CD4-positive, alpha-beta T cell (primary cell): ENCODE data around the gene R3HCC1L. TPM values are rescaled to one million over a fixed set of nuclear protein-coding genes. Genes with fewer than 3 reads are reported as not detected.
"Not testable (repeated sequence)": the region's sequence is repeated elsewhere in the genome, so short reads cannot be mapped to it uniquely, and the experiment has no call there.

Experiments
- ATAC-seq: fragments of 200-7000 bp; cut with Tn5 transposase; one replicate; pipeline ENCODE4 v1.10.0; 2022; ENCODE audit warnings: mild to moderate bottlenecking; ENCODE audit not compliant: poor library complexity
- CTCF ChIA-PET: fragments of 350-600 bp; sonication (Branson Sonifier 250); formaldehyde crosslinking; loops from one replicate; lab custom pipeline; 2021; ENCODE audit warnings: antibody characterized with exemption, inconsistent platforms; lab: Charles Lee
- POLR2A ChIA-PET: fragments of 350-600 bp; sonication (Branson Sonifier 250); formaldehyde crosslinking; loops from one replicate; lab custom pipeline; 2021; ENCODE audit warnings: antibody characterized with exemption, inconsistent platforms; lab: Charles Lee
- DNase-seq, 14 experiments: peaks; one replicate each; pipeline ENCODE4 v3.0.0-alpha.2; 2013 to 2020; ENCODE audit warnings: mixed read lengths in 2 of 14
- H3K27ac ChIP-seq, 2 donors: one replicate each; pipeline versions ENCODE4 v1.5.1 to v1.7.0; 2013; ENCODE audit warnings: low read length in 2 of 2, low read depth in 1 of 2, mild to moderate bottlenecking in 1 of 2
- H3K27me3 ChIP-seq, 2 experiments: 1 replicate in 1 of 2; 2 replicates in 1 of 2; pipeline versions ENCODE4 v1.6.1 to v1.7.0; 2013; ENCODE audit warnings: low read length in 2 of 2, control low read depth in 1 of 2, mild to moderate bottlenecking in 1 of 2, moderate library complexity in 1 of 2; ENCODE audit not compliant: insufficient read depth in 2 of 2, control insufficient read depth in 1 of 2
- H3K36me3 ChIP-seq: one replicate; pipeline ENCODE4 v1.6.1; 2013; ENCODE audit warnings: low read length, control low read depth; ENCODE audit not compliant: insufficient read depth
- H3K4me1 ChIP-seq: one replicate; pipeline ENCODE4 v1.6.1; 2013; ENCODE audit warnings: low read length, control low read depth; ENCODE audit not compliant: insufficient read depth
- H3K4me3 ChIP-seq: one replicate; pipeline ENCODE4 v1.5.1; 2013; ENCODE audit warnings: mild to moderate bottlenecking, low read length, moderate library complexity
- H3K9me3 ChIP-seq, 2 experiments: 1 replicate in 1 of 2; 2 replicates in 1 of 2; pipeline versions ENCODE4 v1.6.1 to v1.7.0; 2013; ENCODE audit warnings: low read length in 2 of 2, mild to moderate bottlenecking in 2 of 2, control low read depth in 1 of 2, moderate library complexity in 1 of 2; ENCODE audit not compliant: control insufficient read depth in 1 of 2, insufficient read depth in 1 of 2
- H3K27ac Mint-ChIP-seq: one replicate; pipeline ENCODE4 v1.8.0; 2020; ENCODE audit warnings: mixed read lengths
- H3K27me3 Mint-ChIP-seq: one replicate; pipeline ENCODE4 v1.8.0; 2021; ENCODE audit warnings: mixed read lengths
- H3K36me3 Mint-ChIP-seq: one replicate; pipeline ENCODE4 v1.8.0; 2021; ENCODE audit warnings: low read depth, mixed read lengths
- H3K4me1 Mint-ChIP-seq: one replicate; pipeline ENCODE4 v1.8.0; 2021; ENCODE audit warnings: low read depth, mixed read lengths
- H3K4me3 Mint-ChIP-seq: one replicate; pipeline ENCODE4 v1.8.0; 2020; ENCODE audit warnings: mild to moderate bottlenecking, mixed read lengths
- H3K9me3 Mint-ChIP-seq: one replicate; pipeline ENCODE4 v1.8.0; 2020; ENCODE audit warnings: mixed read lengths
- CTCF ChIP-seq: fragments of 200-600 bp; IDR thresholded peaks from one replicate; pipeline ENCODE4 v1.8.0; 2022; ENCODE audit warnings: antibody characterized with exemption, mild to moderate bottlenecking
- intact Hi-C, 2 experiments: fragments of 100-400 bp; cut with DNase I in 1 of 2; cut with micrococcal nuclease in 1 of 2; formaldehyde crosslinking; loops; one replicate each; pipeline versions ENCODE4 v1.15.1 to v1.9.0; 2023 to 2025; cut with DNase I, micrococcal nuclease
- total RNA-seq, 174 experiments: library from RNA in 2 of 174; stranded (reverse) in 2 of 174; gene quantifications; one replicate each; pipeline ENCODE4 v1.2.3 and lab custom pipeline; 2021 to 2026

Gene R3HCC1L
- total RNA-seq, 2 experiments from 2014 or later: 12.7 to 13.7 TPM

GRCh38 chr10:98125940-98126631 is 8.4 kb upstream of the R3HCC1L start:
- peaks cover 61% of the 10 kb centered on the region for H3K27me3 Mint-ChIP-seq
- Histone ChIP-seq H3K27me3 (peaks cover 9 to 12% of the 10 kb centered on the region in 2 experiments), H3K9me3 (peaks cover 9 to 18% of the 10 kb centered on the region in 2 experiments), H3K4me1 (no peaks in the 10 kb centered on the region), H3K36me3 (no peaks in the 10 kb centered on the region), H3K4me3 (no peak overlapping the region), H3K27ac (no peak overlapping the region)
- intact Hi-C loops: no loop called here
- ChIA-PET POLR2A (no interaction called here), CTCF (no interaction called here)
- H3K4me3 Mint-ChIP-seq: no peak overlapping the region
- TF ChIP-seq CTCF: no peak
- peaks cover 10% of the 10 kb centered on the region for H3K9me3 Mint-ChIP-seq
- peaks cover 5% of the 10 kb centered on the region for H3K36me3 Mint-ChIP-seq
- no peak overlapping the region for H3K27ac Mint-ChIP-seq
- H3K4me1 Mint-ChIP-seq: no peaks in the 10 kb centered on the region
- DNase-seq: no peak
- no peak for ATAC-seq

GRCh38 chr10:98128802-98129201 is 5.7 kb upstream of the R3HCC1L start:
- TF ChIP-seq CTCF: no peak
- H3K27me3 ChIP-seq: peaks cover 8 to 9% of the 10 kb centered on the region in 2 experiments
- DNase-seq (no peak), ATAC-seq (no peak)
- Mint-ChIP-seq H3K4me3 (no peak overlapping the region), H3K4me1 (peaks cover under 1% of the 10 kb centered on the region), H3K9me3 (peaks cover 2% of the 10 kb centered on the region), H3K36me3 (peaks cover 5% of the 10 kb centered on the region), H3K27me3 (peaks cover 42% of the 10 kb centered on the region), H3K27ac (no peak overlapping the region)
- peaks cover 7% of the 10 kb centered on the region in 2 experiments for H3K9me3 ChIP-seq
- ChIA-PET POLR2A (no interaction called here), CTCF (no interaction called here)
- no peak overlapping the region for H3K27ac ChIP-seq
- H3K36me3 ChIP-seq: no peaks in the 10 kb centered on the region
- intact Hi-C loops: no loop called here
- no peak overlapping the region for H3K4me3 ChIP-seq
- H3K4me1 ChIP-seq: peaks cover 3% of the 10 kb centered on the region

GRCh38 chr10:98131619-98132018 is 2.8 kb upstream of the R3HCC1L start:
- ATAC-seq: no peak
- H3K4me1 ChIP-seq: peaks cover 24% of the 10 kb centered on the region
- TF ChIP-seq CTCF: no peak
- no peaks in the 10 kb centered on the region for H3K36me3 ChIP-seq
- Mint-ChIP-seq H3K36me3 (peaks cover 17% of the 10 kb centered on the region), H3K4me1 (peaks cover 22% of the 10 kb centered on the region), H3K27ac (no peak overlapping the region), H3K4me3 (peak overlapping the region; percentile 5), H3K27me3 (peaks cover 23% of the 10 kb centered on the region), H3K9me3 (peaks cover 4% of the 10 kb centered on the region)
- no peaks in the 10 kb centered on the region for H3K9me3 ChIP-seq
- DNase-seq: no peak
- CTCF ChIA-PET: no interaction called here
- POLR2A ChIA-PET: no interaction called here
- H3K4me3 ChIP-seq: no peak overlapping the region
- intact Hi-C loops: loop anchor here (5.0 to 10.0 kb wide), 8 partner anchors 447 to 1601 kb away; partner anchors contain the start of genes ARHGAP19 (in 1 of the 2), AVPI1 (in 1 of the 2), COX15 (in 1 of the 2) and CUTC (in 1 of the 2)
- H3K27ac ChIP-seq: no peak overlapping the region
- H3K27me3 ChIP-seq: peaks cover 0 to 9% of the 10 kb centered on the region in 2 experiments

GRCh38 chr10:98133075-98133752 is 1.2 kb upstream of the R3HCC1L start:
- H3K9me3 Mint-ChIP-seq, ATAC-seq, H3K36me3 ChIP-seq, DNase-seq, H3K4me3 ChIP-seq, H3K27me3 ChIP-seq, CTCF ChIA-PET, H3K9me3 ChIP-seq, H3K27ac ChIP-seq, H3K27me3 Mint-ChIP-seq, POLR2A ChIA-PET: not testable (repeated sequence)
- peaks cover 17% of the 10 kb centered on the region for H3K36me3 Mint-ChIP-seq
- H3K4me1 ChIP-seq: peaks cover 30% of the 10 kb centered on the region
- H3K4me1 Mint-ChIP-seq: peaks cover 35% of the 10 kb centered on the region
- peak overlapping the region; percentile 76 for H3K4me3 Mint-ChIP-seq
- intact Hi-C loops: loop anchor here (5.0 to 10.0 kb wide), 8 partner anchors 448 to 1599 kb away; partner anchors contain the start of genes ARHGAP19 (in 1 of the 2), AVPI1 (in 1 of the 2), COX15 (in 1 of the 2) and CUTC (in 1 of the 2)
- H3K27ac Mint-ChIP-seq: peak overlapping the region; percentile 6
